Tibial nerve (tissue), 3 donors: ENCODE data around the gene DLGAP4.

Source experiments
- POLR2A ChIP-seq, 2 donors: fragments of 450-650 bp; IDR thresholded peaks; one replicate each; pipeline ENCODE4 v1.6.1; 2017; ENCODE audit warnings: antibody characterized with exemption in 2 of 2, mild to moderate bottlenecking in 2 of 2, moderate library complexity in 2 of 2
- TF ChIP-seq, protein P1 (sequence below), 5 experiments: fragments of 200-600 bp in 3 of 5; fragments of 450-650 bp in 2 of 5; sonication (generic) in 3 of 5; IDR thresholded peaks; one replicate each; pipeline ENCODE4 v1.5.1; 2016 to 2019; ENCODE audit warnings: antibody characterized with exemption in 5 of 5, mild to moderate bottlenecking in 3 of 5, moderate library complexity in 2 of 5

- TF ChIP-seq POLR2A (IDR thresholded peaks at IDR 0.05) = no peak
- TF ChIP-seq, protein P1, sequence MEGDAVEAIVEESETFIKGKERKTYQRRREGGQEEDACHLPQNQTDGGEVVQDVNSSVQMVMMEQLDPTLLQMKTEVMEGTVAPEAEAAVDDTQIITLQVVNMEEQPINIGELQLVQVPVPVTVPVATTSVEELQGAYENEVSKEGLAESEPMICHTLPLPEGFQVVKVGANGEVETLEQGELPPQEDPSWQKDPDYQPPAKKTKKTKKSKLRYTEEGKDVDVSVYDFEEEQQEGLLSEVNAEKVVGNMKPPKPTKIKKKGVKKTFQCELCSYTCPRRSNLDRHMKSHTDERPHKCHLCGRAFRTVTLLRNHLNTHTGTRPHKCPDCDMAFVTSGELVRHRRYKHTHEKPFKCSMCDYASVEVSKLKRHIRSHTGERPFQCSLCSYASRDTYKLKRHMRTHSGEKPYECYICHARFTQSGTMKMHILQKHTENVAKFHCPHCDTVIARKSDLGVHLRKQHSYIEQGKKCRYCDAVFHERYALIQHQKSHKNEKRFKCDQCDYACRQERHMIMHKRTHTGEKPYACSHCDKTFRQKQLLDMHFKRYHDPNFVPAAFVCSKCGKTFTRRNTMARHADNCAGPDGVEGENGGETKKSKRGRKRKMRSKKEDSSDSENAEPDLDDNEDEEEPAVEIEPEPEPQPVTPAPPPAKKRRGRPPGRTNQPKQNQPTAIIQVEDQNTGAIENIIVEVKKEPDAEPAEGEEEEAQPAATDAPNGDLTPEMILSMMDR (IDR thresholded peaks at IDR 0.05) = no peak
Observed at GRCh38 chr20:36369739-36370138, 63.6 kb downstream of the DLGAP4 start.
